ENCODE data around the gene SAMD11.

DNA sequence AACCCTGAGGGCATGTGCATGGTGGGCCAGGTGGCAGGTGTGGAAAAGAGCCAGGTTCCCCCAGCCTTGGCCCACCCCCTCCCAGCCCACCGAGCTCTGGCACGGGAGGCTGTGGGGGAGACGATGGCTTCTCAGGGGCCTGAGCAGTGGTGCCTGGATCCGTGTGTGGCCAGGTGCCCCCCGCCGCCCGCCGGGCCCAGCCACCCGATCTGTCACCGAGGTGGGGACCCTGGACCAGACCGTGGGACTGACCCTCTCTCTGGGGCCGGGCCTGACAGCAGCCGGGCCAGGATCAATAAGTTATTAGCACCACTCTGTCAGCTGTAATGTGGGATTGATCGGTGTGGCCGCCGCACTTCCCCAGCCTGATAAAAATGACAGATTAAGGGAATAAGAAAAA lies 13.8 kb downstream of the SAMD11 start:
- TF ChIP-seq NFATC4 (CRISPR knock-in tag; IDR thresholded peaks at IDR 0.05) (no peak), CTCF (IDR thresholded peaks at IDR 0.05) (no peak), ZNF423 (CRISPR knock-in tag; IDR thresholded peaks at IDR 0.05) (no peak), PRRX2 (CRISPR knock-in tag; IDR thresholded peaks at IDR 0.05) (no peak), SP1 (CRISPR knock-in tag; conservative IDR thresholded peaks at IDR 0.05) (no peak), CREB1 (CRISPR knock-in tag; IDR thresholded peaks at IDR 0.05) (no peak), ZNF232 (CRISPR knock-in tag; IDR thresholded peaks at IDR 0.05) (no peak), ZNF281 (CRISPR knock-in tag; IDR thresholded peaks at IDR 0.05) (no peak), STAT6 (CRISPR knock-in tag; conservative IDR thresholded peaks at IDR 0.05; ENCODE audit: low read depth) (no peak)
- TF ChIP-seq, protein P1, sequence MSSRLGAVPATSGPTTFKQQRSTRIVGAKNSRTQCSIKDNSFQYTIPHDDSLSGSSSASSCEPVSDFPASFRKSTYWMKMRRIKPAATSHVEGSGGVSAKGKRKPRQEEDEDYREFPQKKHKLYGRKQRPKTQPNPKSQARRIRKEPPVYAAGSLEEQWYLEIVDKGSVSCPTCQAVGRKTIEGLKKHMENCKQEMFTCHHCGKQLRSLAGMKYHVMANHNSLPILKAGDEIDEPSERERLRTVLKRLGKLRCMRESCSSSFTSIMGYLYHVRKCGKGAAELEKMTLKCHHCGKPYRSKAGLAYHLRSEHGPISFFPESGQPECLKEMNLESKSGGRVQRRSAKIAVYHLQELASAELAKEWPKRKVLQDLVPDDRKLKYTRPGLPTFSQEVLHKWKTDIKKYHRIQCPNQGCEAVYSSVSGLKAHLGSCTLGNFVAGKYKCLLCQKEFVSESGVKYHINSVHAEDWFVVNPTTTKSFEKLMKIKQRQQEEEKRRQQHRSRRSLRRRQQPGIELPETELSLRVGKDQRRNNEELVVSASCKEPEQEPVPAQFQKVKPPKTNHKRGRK (CRISPR knock-in tag; IDR thresholded peaks at IDR 0.05; ENCODE audit: borderline replicate concordance) = no peak
- TF ChIP-seq, protein P2, sequence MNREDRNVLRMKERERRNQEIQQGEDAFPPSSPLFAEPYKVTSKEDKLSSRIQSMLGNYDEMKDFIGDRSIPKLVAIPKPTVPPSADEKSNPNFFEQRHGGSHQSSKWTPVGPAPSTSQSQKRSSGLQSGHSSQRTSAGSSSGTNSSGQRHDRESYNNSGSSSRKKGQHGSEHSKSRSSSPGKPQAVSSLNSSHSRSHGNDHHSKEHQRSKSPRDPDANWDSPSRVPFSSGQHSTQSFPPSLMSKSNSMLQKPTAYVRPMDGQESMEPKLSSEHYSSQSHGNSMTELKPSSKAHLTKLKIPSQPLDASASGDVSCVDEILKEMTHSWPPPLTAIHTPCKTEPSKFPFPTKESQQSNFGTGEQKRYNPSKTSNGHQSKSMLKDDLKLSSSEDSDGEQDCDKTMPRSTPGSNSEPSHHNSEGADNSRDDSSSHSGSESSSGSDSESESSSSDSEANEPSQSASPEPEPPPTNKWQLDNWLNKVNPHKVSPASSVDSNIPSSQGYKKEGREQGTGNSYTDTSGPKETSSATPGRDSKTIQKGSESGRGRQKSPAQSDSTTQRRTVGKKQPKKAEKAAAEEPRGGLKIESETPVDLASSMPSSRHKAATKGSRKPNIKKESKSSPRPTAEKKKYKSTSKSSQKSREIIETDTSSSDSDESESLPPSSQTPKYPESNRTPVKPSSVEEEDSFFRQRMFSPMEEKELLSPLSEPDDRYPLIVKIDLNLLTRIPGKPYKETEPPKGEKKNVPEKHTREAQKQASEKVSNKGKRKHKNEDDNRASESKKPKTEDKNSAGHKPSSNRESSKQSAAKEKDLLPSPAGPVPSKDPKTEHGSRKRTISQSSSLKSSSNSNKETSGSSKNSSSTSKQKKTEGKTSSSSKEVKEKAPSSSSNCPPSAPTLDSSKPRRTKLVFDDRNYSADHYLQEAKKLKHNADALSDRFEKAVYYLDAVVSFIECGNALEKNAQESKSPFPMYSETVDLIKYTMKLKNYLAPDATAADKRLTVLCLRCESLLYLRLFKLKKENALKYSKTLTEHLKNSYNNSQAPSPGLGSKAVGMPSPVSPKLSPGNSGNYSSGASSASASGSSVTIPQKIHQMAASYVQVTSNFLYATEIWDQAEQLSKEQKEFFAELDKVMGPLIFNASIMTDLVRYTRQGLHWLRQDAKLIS (CRISPR knock-in tag; IDR thresholded peaks at IDR 0.05; ENCODE audit: borderline replicate concordance) = no peak
- TF ChIP-seq, protein P3, sequence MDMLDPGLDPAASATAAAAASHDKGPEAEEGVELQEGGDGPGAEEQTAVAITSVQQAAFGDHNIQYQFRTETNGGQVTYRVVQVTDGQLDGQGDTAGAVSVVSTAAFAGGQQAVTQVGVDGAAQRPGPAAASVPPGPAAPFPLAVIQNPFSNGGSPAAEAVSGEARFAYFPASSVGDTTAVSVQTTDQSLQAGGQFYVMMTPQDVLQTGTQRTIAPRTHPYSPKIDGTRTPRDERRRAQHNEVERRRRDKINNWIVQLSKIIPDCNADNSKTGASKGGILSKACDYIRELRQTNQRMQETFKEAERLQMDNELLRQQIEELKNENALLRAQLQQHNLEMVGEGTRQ (CRISPR knock-in tag; IDR thresholded peaks at IDR 0.05) = no peak
